Activated naive CD8-positive, alpha-beta T cell treated with anti-CD3 and anti-CD28 coated beads for 36 hours (primary cell): ENCODE measurements around the gene PITPNC1. TPM values are rescaled to one million over a fixed set of nuclear protein-coding genes. Genes with fewer than 3 reads are reported as not detected.
A peak's percentile ranks its signal among the peaks of the same experiment; 100 is the strongest.
"Not testable (repeated sequence)": the region's sequence is repeated elsewhere in the genome, so short reads cannot be mapped to it uniquely, and the experiment has no call there.

Source experiments
- DNase-seq: peaks from one replicate; pipeline ENCODE4 v3.0.0; 2021
- H3K27ac Mint-ChIP-seq: one replicate; pipeline ENCODE4 v1.8.0; 2022; ENCODE audit warnings: mild to moderate bottlenecking, moderate library complexity, mixed read lengths
- H3K27me3 Mint-ChIP-seq: one replicate; pipeline ENCODE4 v1.8.0; 2022; ENCODE audit warnings: mild to moderate bottlenecking, mixed read lengths
- H3K36me3 Mint-ChIP-seq: one replicate; pipeline ENCODE4 v1.8.0; 2021; ENCODE audit warnings: mild to moderate bottlenecking, mixed read lengths
- H3K4me1 Mint-ChIP-seq: one replicate; pipeline ENCODE4 v1.8.0; 2021; ENCODE audit warnings: mixed read lengths
- H3K4me3 Mint-ChIP-seq: one replicate; pipeline ENCODE4 v1.8.0; 2022; ENCODE audit warnings: mild to moderate bottlenecking, moderate library complexity, mixed read lengths
- H3K9me3 Mint-ChIP-seq: one replicate; pipeline ENCODE4 v1.8.0; 2022; ENCODE audit warnings: mixed read lengths
- total RNA-seq, 2 experiments: library from RNA; stranded (reverse); gene quantifications; one replicate each; pipeline ENCODE4 v1.2.3, GENCODE V29; 2021

PITPNC1 gene
- total RNA-seq, 2 experiments from 2014 or later, result 50.1 to 51.1 TPM

GRCh38 chr17:67623767-67624166, 246.7 kb downstream of the PITPNC1 start:
- no peak overlapping the region for H3K4me3 Mint-ChIP-seq
- H3K9me3 Mint-ChIP-seq, result peaks cover 3% of the 10 kb centered on the region
- DNase-seq, result no peak
- H3K4me1 Mint-ChIP-seq, result peaks cover 5% of the 10 kb centered on the region
- H3K27ac Mint-ChIP-seq, result no peak overlapping the region
- H3K36me3 Mint-ChIP-seq, result peaks cover 15% of the 10 kb centered on the region
- no peaks in the 10 kb centered on the region for H3K27me3 Mint-ChIP-seq

- Mint-ChIP-seq H3K4me1 (peaks cover 5% of the 10 kb centered on the region), H3K9me3 (peaks cover 3% of the 10 kb centered on the region), H3K36me3 (peaks cover 15% of the 10 kb centered on the region), H3K4me3 (no peak overlapping the region), H3K27me3 (no peaks in the 10 kb centered on the region), H3K27ac (no peak overlapping the region)
- DNase-seq, result no peak
These were observed 248.0 kb downstream of the PITPNC1 start for GRCh38 chr17:67624886-67625656.

GRCh38 chr17:67625971-67626370, 248.9 kb downstream of the PITPNC1 start:
- Mint-ChIP-seq H3K36me3 (peaks cover 15% of the 10 kb centered on the region), H3K9me3 (peaks cover 3% of the 10 kb centered on the region), H3K27ac (no peak overlapping the region), H3K4me3 (no peak overlapping the region), H3K27me3 (no peaks in the 10 kb centered on the region), H3K4me1 (peaks cover 5% of the 10 kb centered on the region)
- no peak for DNase-seq

GRCh38 chr17:67628580-67629013, 251.5 kb downstream of the PITPNC1 start:
- DNase-seq, result no peak
- Mint-ChIP-seq H3K27ac (no peak overlapping the region), H3K27me3 (no peaks in the 10 kb centered on the region), H3K36me3 (peaks cover 20% of the 10 kb centered on the region), H3K4me1 (peaks cover 5% of the 10 kb centered on the region), H3K4me3 (no peak overlapping the region), H3K9me3 (peaks cover 3% of the 10 kb centered on the region)

GRCh38 chr17:67629971-67630320, 252.9 kb downstream of the PITPNC1 start:
- no peak for DNase-seq
- H3K27ac Mint-ChIP-seq, result no peak overlapping the region
- no peak overlapping the region for H3K4me3 Mint-ChIP-seq
- H3K27me3 Mint-ChIP-seq, result no peaks in the 10 kb centered on the region
- peaks cover 20% of the 10 kb centered on the region for H3K36me3 Mint-ChIP-seq
- H3K9me3 Mint-ChIP-seq, result peaks cover 3% of the 10 kb centered on the region
- H3K4me1 Mint-ChIP-seq, result peaks cover 4% of the 10 kb centered on the region

DNA sequence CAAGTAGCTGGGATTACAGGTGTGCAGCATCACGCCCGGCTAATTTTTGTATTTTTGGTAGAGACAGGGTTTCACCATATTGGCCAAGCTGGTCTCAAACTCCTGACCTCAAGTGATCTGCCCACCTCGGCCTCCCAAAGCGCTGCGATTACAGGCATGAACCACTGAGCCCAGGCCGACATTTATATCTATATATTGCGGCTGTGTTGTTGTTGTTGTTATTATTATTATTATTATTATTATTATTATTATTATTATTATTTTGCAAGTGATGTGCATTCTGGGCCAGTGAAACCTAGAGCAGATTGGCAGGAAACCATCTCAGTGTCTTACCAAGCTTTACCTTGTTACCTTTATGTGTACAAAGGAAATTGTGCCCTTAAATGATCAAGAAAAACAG, 253.8 kb downstream of the PITPNC1 start:
- H3K27ac Mint-ChIP-seq, H3K9me3 Mint-ChIP-seq, H3K4me1 Mint-ChIP-seq, H3K27me3 Mint-ChIP-seq, DNase-seq, H3K4me3 Mint-ChIP-seq: not testable (repeated sequence)
- peaks cover 14% of the 10 kb centered on the region for H3K36me3 Mint-ChIP-seq

- DNase-seq, result no peak
- no peak overlapping the region for H3K4me3 Mint-ChIP-seq
- peaks cover 4% of the 10 kb centered on the region for H3K4me1 Mint-ChIP-seq
- H3K9me3 Mint-ChIP-seq, result peaks cover 3% of the 10 kb centered on the region
- H3K27me3 Mint-ChIP-seq, result no peaks in the 10 kb centered on the region
- peaks cover 13% of the 10 kb centered on the region for H3K36me3 Mint-ChIP-seq
- H3K27ac Mint-ChIP-seq, result no peak overlapping the region
These were observed 255.1 kb downstream of the PITPNC1 start for GRCh38 chr17:67632141-67632540.

DNA sequence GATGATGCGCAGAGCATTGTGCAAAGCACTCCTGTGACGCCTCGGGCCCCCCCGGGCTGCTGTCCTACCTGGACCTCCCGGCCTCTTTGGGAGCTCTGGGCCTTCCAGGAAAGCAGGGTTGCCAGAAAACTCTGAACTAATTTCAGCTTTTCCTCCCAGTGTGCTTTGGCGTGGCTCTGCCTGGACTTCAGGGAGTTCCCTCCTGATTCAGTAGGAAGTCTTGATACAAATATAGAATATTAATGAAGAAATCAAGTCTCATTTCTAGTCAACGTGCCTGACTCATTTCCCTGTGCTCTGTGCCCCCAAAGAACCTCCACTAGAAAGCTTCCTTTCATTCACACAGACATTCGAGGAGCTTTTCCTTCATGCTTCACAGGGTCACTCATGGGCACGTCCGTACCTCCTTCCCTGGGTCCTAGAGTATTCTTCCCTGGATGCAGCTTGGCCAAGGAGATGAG, 256.7 kb downstream of the PITPNC1 start:
- Mint-ChIP-seq H3K27ac (no peak overlapping the region), H3K9me3 (no peaks in the 10 kb centered on the region), H3K4me3 (no peak overlapping the region), H3K4me1 (no peaks in the 10 kb centered on the region), H3K36me3 (peaks cover 5% of the 10 kb centered on the region), H3K27me3 (no peaks in the 10 kb centered on the region)
- DNase-seq, result no peak

- DNase-seq, result no peak
- no peak overlapping the region for H3K27ac Mint-ChIP-seq
- H3K27me3 Mint-ChIP-seq, result no peaks in the 10 kb centered on the region
- no peak overlapping the region for H3K4me3 Mint-ChIP-seq
- H3K4me1 Mint-ChIP-seq, result peaks cover 2% of the 10 kb centered on the region
- no peaks in the 10 kb centered on the region for H3K9me3 Mint-ChIP-seq
- peaks cover 5% of the 10 kb centered on the region for H3K36me3 Mint-ChIP-seq
These were observed 258.6 kb downstream of the PITPNC1 start for GRCh38 chr17:67635681-67636080.

GRCh38 chr17:67636312-67636711, 259.2 kb downstream of the PITPNC1 start:
- H3K4me3 Mint-ChIP-seq, result no peak overlapping the region
- H3K4me1 Mint-ChIP-seq, result peaks cover 2% of the 10 kb centered on the region
- DNase-seq, result no peak
- H3K27ac Mint-ChIP-seq, result peak overlapping the region; percentile 18
- H3K36me3 Mint-ChIP-seq, result peaks cover 5% of the 10 kb centered on the region
- H3K9me3 Mint-ChIP-seq, result no peaks in the 10 kb centered on the region
- H3K27me3 Mint-ChIP-seq, result no peaks in the 10 kb centered on the region

DNA sequence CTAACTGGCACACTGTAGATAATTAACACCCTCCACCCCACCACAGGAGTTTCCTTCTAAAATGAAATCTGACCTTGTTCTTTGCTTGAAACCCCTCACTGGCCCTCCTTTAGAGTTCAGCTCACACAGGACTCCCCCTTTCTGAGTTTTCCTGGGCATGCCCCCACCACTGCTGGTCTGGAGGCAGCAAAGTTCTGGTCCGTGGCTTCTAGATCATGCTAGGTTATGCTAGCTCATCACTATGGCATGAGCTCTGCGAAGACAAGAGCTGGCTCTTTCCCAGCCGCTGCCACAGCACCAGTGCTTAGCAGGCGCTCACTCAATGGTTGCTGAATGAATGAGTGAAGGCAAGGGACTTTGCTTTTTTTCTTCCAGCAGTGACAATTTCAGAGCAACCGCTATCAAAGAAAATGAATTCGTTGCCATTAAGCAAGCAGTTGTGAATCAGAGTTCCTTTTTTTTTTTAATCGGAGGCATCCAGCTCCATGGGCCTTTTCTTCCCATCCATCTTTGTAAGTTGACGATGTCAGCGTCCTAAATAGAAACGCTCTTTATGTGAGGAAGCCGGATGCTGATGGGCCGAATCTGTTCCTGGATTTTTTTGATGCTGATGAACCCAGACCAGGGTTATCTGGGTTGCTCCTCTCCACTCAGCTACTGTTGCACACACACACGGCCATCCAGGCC, 259.9 kb downstream of the PITPNC1 start:
- Mint-ChIP-seq H3K9me3 (no peaks in the 10 kb centered on the region), H3K36me3 (peaks cover under 1% of the 10 kb centered on the region), H3K4me3 (no peak overlapping the region), H3K4me1 (peaks cover 2% of the 10 kb centered on the region), H3K27ac (no peak overlapping the region), H3K27me3 (no peaks in the 10 kb centered on the region)
- no peak for DNase-seq

DNA sequence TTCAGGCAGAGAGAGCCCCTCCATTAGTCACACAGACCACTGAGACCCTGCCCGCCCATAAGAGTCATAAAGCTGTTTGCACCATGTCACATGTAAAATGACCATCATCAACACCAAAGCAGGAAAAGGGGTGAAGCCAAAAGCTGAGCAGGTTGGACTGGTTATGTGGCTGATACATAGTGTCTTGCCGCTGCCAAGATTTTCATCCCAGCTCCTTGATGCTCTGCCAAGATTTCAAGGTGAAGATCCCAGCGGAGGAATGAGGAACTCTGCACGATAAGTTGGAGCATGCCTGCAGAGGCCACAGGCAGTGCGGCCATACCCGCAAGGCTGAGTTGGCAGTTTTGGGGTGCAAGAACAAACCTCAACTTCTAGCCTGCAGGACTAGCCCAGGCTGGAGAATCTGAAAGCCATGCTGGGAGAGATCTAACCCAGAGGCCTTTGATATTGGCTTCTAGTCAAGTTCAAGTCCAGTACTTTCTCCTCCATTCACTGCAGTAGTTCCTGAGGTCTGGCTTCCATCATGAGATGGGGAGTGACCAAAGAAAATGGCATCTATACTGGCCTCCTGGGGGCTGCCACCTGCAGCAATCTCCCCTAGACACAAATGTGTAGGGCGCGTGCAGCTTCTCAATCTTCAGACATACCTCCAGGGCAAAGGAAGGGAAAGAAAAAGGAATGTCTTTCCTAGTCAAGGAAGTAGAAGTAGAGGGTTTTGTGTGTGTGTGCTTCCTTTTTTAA, 261.0 kb downstream of the PITPNC1 start:
- no peak for DNase-seq
- Mint-ChIP-seq H3K4me1 (peaks cover 2% of the 10 kb centered on the region), H3K4me3 (no peak overlapping the region), H3K36me3 (no peaks in the 10 kb centered on the region), H3K27me3 (no peaks in the 10 kb centered on the region), H3K9me3 (no peaks in the 10 kb centered on the region), H3K27ac (no peak overlapping the region)

GRCh38 chr17:67638871-67639270, 261.8 kb downstream of the PITPNC1 start:
- H3K4me3 Mint-ChIP-seq, result no peak overlapping the region
- H3K36me3 Mint-ChIP-seq, result no peaks in the 10 kb centered on the region
- no peak for DNase-seq
- H3K27ac Mint-ChIP-seq, result no peak overlapping the region
- H3K9me3 Mint-ChIP-seq, result no peaks in the 10 kb centered on the region
- peaks cover 2% of the 10 kb centered on the region for H3K4me1 Mint-ChIP-seq
- no peaks in the 10 kb centered on the region for H3K27me3 Mint-ChIP-seq

DNA sequence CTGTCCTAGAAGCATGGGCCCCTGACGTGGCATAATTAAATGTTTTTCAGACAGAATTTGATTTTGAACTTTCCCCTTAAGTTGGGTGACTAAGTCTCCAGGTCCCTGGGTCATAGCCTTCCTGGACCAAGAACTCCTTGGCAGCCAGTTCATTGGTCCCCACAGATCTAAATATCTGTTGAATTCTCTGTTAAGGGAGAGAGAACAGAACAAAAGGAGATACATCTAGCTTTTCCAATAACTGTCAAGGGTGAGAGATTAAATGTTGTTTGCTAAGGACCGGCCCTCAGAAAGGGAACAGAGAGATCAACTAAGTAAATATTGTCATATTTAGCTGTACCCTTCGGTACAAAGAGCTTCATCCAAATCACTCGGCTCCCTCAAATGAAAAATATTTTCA, 262.5 kb downstream of the PITPNC1 start:
- no peak overlapping the region for H3K27ac Mint-ChIP-seq

DNA sequence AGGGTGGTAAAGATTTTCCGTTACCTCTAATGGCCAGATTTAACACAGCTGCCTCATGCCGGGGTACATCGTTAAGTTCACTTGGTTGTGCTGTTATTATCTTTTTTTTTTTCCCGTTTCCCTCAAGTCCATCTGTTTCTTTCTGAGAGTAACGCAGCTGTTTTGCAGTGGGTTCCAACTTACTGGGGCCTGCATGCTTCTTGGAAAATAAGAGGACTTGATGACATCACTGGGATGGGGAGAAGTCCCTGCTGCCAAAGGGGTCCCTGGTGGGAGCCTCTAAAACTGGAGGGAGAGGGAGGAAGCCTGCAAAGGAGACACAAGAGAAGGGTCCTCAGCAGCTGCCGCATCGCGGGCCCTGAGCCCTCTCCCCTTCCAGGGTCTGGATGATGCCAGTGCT, 262.9 kb downstream of the PITPNC1 start:
- H3K9me3 Mint-ChIP-seq, result no peaks in the 10 kb centered on the region
- peak overlapping the region; percentile 38 for H3K27ac Mint-ChIP-seq
- DNase-seq, result no peak
- no peaks in the 10 kb centered on the region for H3K27me3 Mint-ChIP-seq
- H3K36me3 Mint-ChIP-seq, result no peaks in the 10 kb centered on the region
- peaks cover 2% of the 10 kb centered on the region for H3K4me1 Mint-ChIP-seq
- no peak overlapping the region for H3K4me3 Mint-ChIP-seq

More for the DNA sequence above, 262.5 kb downstream of the PITPNC1 start:
- H3K4me1 Mint-ChIP-seq, result peaks cover 2% of the 10 kb centered on the region
- H3K4me3 Mint-ChIP-seq, result no peak overlapping the region
- no peak for DNase-seq
- H3K9me3 Mint-ChIP-seq, result no peaks in the 10 kb centered on the region
- no peaks in the 10 kb centered on the region for H3K36me3 Mint-ChIP-seq
- no peaks in the 10 kb centered on the region for H3K27me3 Mint-ChIP-seq
